ENCODE measurements around the gene PPP1R9A. TPM values are rescaled to one million over a fixed set of nuclear protein-coding genes. Genes with fewer than 3 reads are reported as not detected.

Gene PPP1R9A
- total RNA-seq, 1 donor from 2014 or later, result 0.79 TPM

- H3K4me3 ChIP-seq (ENCODE audit: low read depth, low read length), result no peak overlapping the region
- no peak for DNase-seq (ENCODE audit: low read depth)
- no peak for TF ChIP-seq CTCF (IDR thresholded peaks at IDR 0.05; ENCODE audit: insufficient read depth, low read length, severe bottlenecking)
- no peak for FAIRE-seq
- no peaks in the 10 kb centered on the region for H3K27me3 ChIP-seq (ENCODE audit: control insufficient read depth, insufficient read depth, low read length)
- no peaks in the 10 kb centered on the region for H3K36me3 ChIP-seq (ENCODE audit: control insufficient read depth, insufficient read depth, low read length)
Measured at GRCh38 chr7:95026421-95027072, 119.2 kb downstream of the PPP1R9A start.

- TF ChIP-seq CTCF (IDR thresholded peaks at IDR 0.05; ENCODE audit: insufficient read depth, low read length, severe bottlenecking), result no peak
- no peaks in the 10 kb centered on the region for H3K27me3 ChIP-seq (ENCODE audit: control insufficient read depth, insufficient read depth, low read length)
- no peaks in the 10 kb centered on the region for H3K36me3 ChIP-seq (ENCODE audit: control insufficient read depth, insufficient read depth, low read length)
- no peak for FAIRE-seq
- no peak for DNase-seq (ENCODE audit: low read depth)
- H3K4me3 ChIP-seq (ENCODE audit: low read depth, low read length), result no peak overlapping the region
Measured at GRCh38 chr7:95027234-95027872, 120.0 kb downstream of the PPP1R9A start.

GRCh38 chr7:95028683-95029082, 121.3 kb downstream of the PPP1R9A start:
- no peak overlapping the region for H3K4me3 ChIP-seq (ENCODE audit: low read depth, low read length)
- DNase-seq (ENCODE audit: low read depth), result no peak
- no peaks in the 10 kb centered on the region for H3K27me3 ChIP-seq (ENCODE audit: control insufficient read depth, insufficient read depth, low read length)
- no peaks in the 10 kb centered on the region for H3K36me3 ChIP-seq (ENCODE audit: control insufficient read depth, insufficient read depth, low read length)
- TF ChIP-seq CTCF (IDR thresholded peaks at IDR 0.05; ENCODE audit: insufficient read depth, low read length, severe bottlenecking), result no peak
- FAIRE-seq, result no peak

GRCh38 chr7:95035295-95035694, 127.9 kb downstream of the PPP1R9A start:
- Histone ChIP-seq H3K27me3 (ENCODE audit: control insufficient read depth, insufficient read depth, low read length) (peaks cover 1% of the 10 kb centered on the region), H3K36me3 (ENCODE audit: control insufficient read depth, insufficient read depth, low read length) (no peaks in the 10 kb centered on the region), H3K4me3 (ENCODE audit: low read depth, low read length) (no peak overlapping the region)
- no peak for DNase-seq (ENCODE audit: low read depth)
- FAIRE-seq, result no peak
- TF ChIP-seq CTCF (IDR thresholded peaks at IDR 0.05; ENCODE audit: insufficient read depth, low read length, severe bottlenecking), result no peak

- FAIRE-seq (no peak), DNase-seq (ENCODE audit: low read depth) (no peak)
- H3K36me3 ChIP-seq (ENCODE audit: control insufficient read depth, insufficient read depth, low read length), result no peaks in the 10 kb centered on the region
- no peak for TF ChIP-seq CTCF (IDR thresholded peaks at IDR 0.05; ENCODE audit: insufficient read depth, low read length, severe bottlenecking)
- no peak overlapping the region for H3K4me3 ChIP-seq (ENCODE audit: low read depth, low read length)
- no peaks in the 10 kb centered on the region for H3K27me3 ChIP-seq (ENCODE audit: control insufficient read depth, insufficient read depth, low read length)
Measured at GRCh38 chr7:95041031-95041430, 133.6 kb downstream of the PPP1R9A start.

Measured in bronchial epithelial cell (primary cell).